ENCODE data around the gene HIPK2.
A peak's percentile ranks its signal among the peaks of the same experiment; 100 is the strongest.

Gene HIPK2

GRCh38 chr7:139711991-139712743, 65.6 kb downstream of the HIPK2 start:
- no peaks in the 10 kb centered on the region for H3K9me3 Mint-ChIP-seq
- H3K27me3 Mint-ChIP-seq: no peaks in the 10 kb centered on the region
- H3K4me1 Mint-ChIP-seq (ENCODE audit: low read depth): peaks cover 3% of the 10 kb centered on the region
- H3K27ac Mint-ChIP-seq: no peak overlapping the region
- no peak overlapping the region for H3K4me3 Mint-ChIP-seq
- peaks cover 33% of the 10 kb centered on the region for H3K36me3 Mint-ChIP-seq (ENCODE audit: low read depth)

GRCh38 chr7:139710036-139710435, 67.8 kb downstream of the HIPK2 start:
- Mint-ChIP-seq H3K4me3 (no peak overlapping the region), H3K27me3 (no peaks in the 10 kb centered on the region), H3K27ac (no peak overlapping the region), H3K4me1 (ENCODE audit: low read depth) (peaks cover 3% of the 10 kb centered on the region), H3K36me3 (ENCODE audit: low read depth) (peaks cover 22% of the 10 kb centered on the region), H3K9me3 (no peaks in the 10 kb centered on the region)

- Mint-ChIP-seq H3K27ac (no peak overlapping the region), H3K9me3 (no peaks in the 10 kb centered on the region), H3K4me1 (ENCODE audit: low read depth) (peaks cover 3% of the 10 kb centered on the region), H3K27me3 (no peaks in the 10 kb centered on the region), H3K4me3 (no peak overlapping the region), H3K36me3 (ENCODE audit: low read depth) (peaks cover 18% of the 10 kb centered on the region)
These were observed 68.3 kb downstream of the HIPK2 start for GRCh38 chr7:139709485-139709884.

GRCh38 chr7:139708541-139708940, 69.3 kb downstream of the HIPK2 start:
- H3K27me3 Mint-ChIP-seq: no peaks in the 10 kb centered on the region
- no peaks in the 10 kb centered on the region for H3K9me3 Mint-ChIP-seq
- no peak overlapping the region for H3K4me3 Mint-ChIP-seq
- peaks cover 3% of the 10 kb centered on the region for H3K4me1 Mint-ChIP-seq (ENCODE audit: low read depth)
- peaks cover 14% of the 10 kb centered on the region for H3K36me3 Mint-ChIP-seq (ENCODE audit: low read depth)
- H3K27ac Mint-ChIP-seq: no peak overlapping the region

- H3K27ac Mint-ChIP-seq: no peak overlapping the region
- H3K36me3 Mint-ChIP-seq (ENCODE audit: low read depth): peaks cover 14% of the 10 kb centered on the region
- no peak overlapping the region for H3K4me3 Mint-ChIP-seq
- H3K9me3 Mint-ChIP-seq: no peaks in the 10 kb centered on the region
- H3K4me1 Mint-ChIP-seq (ENCODE audit: low read depth): peaks cover 4% of the 10 kb centered on the region
- no peaks in the 10 kb centered on the region for H3K27me3 Mint-ChIP-seq
These were observed 71.0 kb downstream of the HIPK2 start for GRCh38 chr7:139706837-139707236.

- Mint-ChIP-seq H3K9me3 (no peaks in the 10 kb centered on the region), H3K27me3 (no peaks in the 10 kb centered on the region), H3K4me3 (no peak overlapping the region), H3K36me3 (ENCODE audit: low read depth) (peaks cover 6% of the 10 kb centered on the region), H3K4me1 (ENCODE audit: low read depth) (peaks cover 13% of the 10 kb centered on the region), H3K27ac (no peak overlapping the region)
These were observed 73.4 kb downstream of the HIPK2 start for GRCh38 chr7:139704308-139704879.

GRCh38 chr7:139703487-139704307, 74.1 kb downstream of the HIPK2 start:
- peaks cover 19% of the 10 kb centered on the region for H3K4me1 Mint-ChIP-seq (ENCODE audit: low read depth)
- H3K27me3 Mint-ChIP-seq: no peaks in the 10 kb centered on the region
- no peak overlapping the region for H3K27ac Mint-ChIP-seq
- H3K4me3 Mint-ChIP-seq: no peak overlapping the region
- H3K9me3 Mint-ChIP-seq: no peaks in the 10 kb centered on the region
- H3K36me3 Mint-ChIP-seq (ENCODE audit: low read depth): peaks cover 6% of the 10 kb centered on the region

- Mint-ChIP-seq H3K27ac (peak overlapping the region; percentile 13), H3K4me3 (no peak overlapping the region), H3K9me3 (no peaks in the 10 kb centered on the region), H3K36me3 (ENCODE audit: low read depth) (peaks cover 10% of the 10 kb centered on the region), H3K4me1 (ENCODE audit: low read depth) (peaks cover 25% of the 10 kb centered on the region), H3K27me3 (no peaks in the 10 kb centered on the region)
These were observed 74.8 kb downstream of the HIPK2 start for GRCh38 chr7:139702811-139703486.

GRCh38 chr7:139702313-139702731, 75.5 kb downstream of the HIPK2 start:
- H3K27me3 Mint-ChIP-seq: no peaks in the 10 kb centered on the region
- peaks cover 26% of the 10 kb centered on the region for H3K4me1 Mint-ChIP-seq (ENCODE audit: low read depth)
- H3K27ac Mint-ChIP-seq: no peak overlapping the region
- H3K4me3 Mint-ChIP-seq: no peak overlapping the region
- peaks cover 11% of the 10 kb centered on the region for H3K36me3 Mint-ChIP-seq (ENCODE audit: low read depth)
- no peaks in the 10 kb centered on the region for H3K9me3 Mint-ChIP-seq

- no peak overlapping the region for H3K27ac Mint-ChIP-seq
- H3K4me3 Mint-ChIP-seq: no peak overlapping the region
- H3K27me3 Mint-ChIP-seq: no peaks in the 10 kb centered on the region
- H3K9me3 Mint-ChIP-seq: no peaks in the 10 kb centered on the region
- H3K36me3 Mint-ChIP-seq (ENCODE audit: low read depth): peaks cover 11% of the 10 kb centered on the region
- peaks cover 30% of the 10 kb centered on the region for H3K4me1 Mint-ChIP-seq (ENCODE audit: low read depth)
These were observed 75.9 kb downstream of the HIPK2 start for GRCh38 chr7:139701908-139702307.

- H3K4me3 Mint-ChIP-seq: peak overlapping the region; percentile 14
- peaks cover 42% of the 10 kb centered on the region for H3K4me1 Mint-ChIP-seq (ENCODE audit: low read depth)
- H3K27ac Mint-ChIP-seq: peak overlapping the region; percentile 62
- peaks cover 5% of the 10 kb centered on the region for H3K36me3 Mint-ChIP-seq (ENCODE audit: low read depth)
- H3K9me3 Mint-ChIP-seq: no peaks in the 10 kb centered on the region
- H3K27me3 Mint-ChIP-seq: no peaks in the 10 kb centered on the region
These were observed 77.1 kb downstream of the HIPK2 start for GRCh38 chr7:139700505-139701235.

- Mint-ChIP-seq H3K27me3 (no peaks in the 10 kb centered on the region), H3K4me3 (no peak overlapping the region), H3K36me3 (ENCODE audit: low read depth) (peaks cover 5% of the 10 kb centered on the region), H3K27ac (peak overlapping the region; percentile 81), H3K9me3 (no peaks in the 10 kb centered on the region), H3K4me1 (ENCODE audit: low read depth) (peaks cover 48% of the 10 kb centered on the region)
These were observed 77.9 kb downstream of the HIPK2 start for GRCh38 chr7:139699640-139700504.

GRCh38 chr7:139698844-139699243, 79.0 kb downstream of the HIPK2 start:
- Mint-ChIP-seq H3K27me3 (no peaks in the 10 kb centered on the region), H3K36me3 (ENCODE audit: low read depth) (peaks cover 13% of the 10 kb centered on the region), H3K4me3 (no peak overlapping the region), H3K4me1 (ENCODE audit: low read depth) (peaks cover 55% of the 10 kb centered on the region), H3K27ac (no peak overlapping the region), H3K9me3 (no peaks in the 10 kb centered on the region)
